AG04449 (cell line): Measurements from ENCODE around the gene CEP72.

Source experiments
- CTCF ChIA-PET: fragments of 350-600 bp; formaldehyde crosslinking; extraction: SDS; loops from one replicate; lab custom pipeline; 2021; ENCODE audit warnings: antibody characterized with exemption; lab: Yijun Ruan, JAX
- POLR2A ChIA-PET: fragments of 400-600, 350-600 bp; formaldehyde crosslinking; extraction: SDS; loops from one replicate; lab custom pipeline; 2020; ENCODE audit warnings: antibody characterized with exemption, inconsistent platforms; lab: Yijun Ruan, JAX
- DNase-seq: peaks from one replicate; pipeline ENCODE4 v3.0.0-alpha.2; 2010; ENCODE audit warnings: low read depth, low spot score
- H3K4me3 ChIP-seq: 2 replicates; pipeline ENCODE4 v1.5.1; 2011; ENCODE audit warnings: low read depth, mild to moderate bottlenecking, control low read depth, low read length
- TF ChIP-seq, protein P1 (sequence below): IDR thresholded peaks from one replicate; pipeline ENCODE4 v1.5.1; 2011; ENCODE audit warnings: mild to moderate bottlenecking, moderate library complexity, low read length, control low read depth, inconsistent platforms; ENCODE audit not compliant: insufficient read depth; ENCODE audit errors: missing control alignments

CEP72 gene

DNA sequence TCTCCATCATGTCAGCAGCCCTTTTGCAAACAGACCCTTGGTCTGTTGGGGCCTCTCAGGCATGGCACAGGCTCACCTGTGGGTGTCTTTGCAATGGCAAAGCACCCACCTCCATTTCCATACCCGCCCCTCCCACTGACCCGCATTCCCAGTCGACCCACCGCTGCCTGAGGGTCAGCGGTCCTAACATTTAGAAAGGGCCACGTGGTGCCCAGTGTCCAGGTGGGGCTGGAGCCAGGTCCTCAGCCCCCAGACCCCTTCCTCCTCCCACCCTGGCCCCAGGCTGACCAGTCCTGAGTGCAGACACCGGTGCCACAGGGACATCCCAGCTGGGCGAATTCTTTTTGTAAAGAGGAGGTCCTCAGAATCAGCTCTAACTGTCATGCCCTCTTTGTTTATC lies 43.3 kb upstream of the CEP72 start:
- POLR2A ChIA-PET: no interaction called here
- DNase-seq: no peak
- CTCF ChIA-PET: no interaction called here
- no peak overlapping the region for H3K4me3 ChIP-seq
- TF ChIP-seq, protein P1, sequence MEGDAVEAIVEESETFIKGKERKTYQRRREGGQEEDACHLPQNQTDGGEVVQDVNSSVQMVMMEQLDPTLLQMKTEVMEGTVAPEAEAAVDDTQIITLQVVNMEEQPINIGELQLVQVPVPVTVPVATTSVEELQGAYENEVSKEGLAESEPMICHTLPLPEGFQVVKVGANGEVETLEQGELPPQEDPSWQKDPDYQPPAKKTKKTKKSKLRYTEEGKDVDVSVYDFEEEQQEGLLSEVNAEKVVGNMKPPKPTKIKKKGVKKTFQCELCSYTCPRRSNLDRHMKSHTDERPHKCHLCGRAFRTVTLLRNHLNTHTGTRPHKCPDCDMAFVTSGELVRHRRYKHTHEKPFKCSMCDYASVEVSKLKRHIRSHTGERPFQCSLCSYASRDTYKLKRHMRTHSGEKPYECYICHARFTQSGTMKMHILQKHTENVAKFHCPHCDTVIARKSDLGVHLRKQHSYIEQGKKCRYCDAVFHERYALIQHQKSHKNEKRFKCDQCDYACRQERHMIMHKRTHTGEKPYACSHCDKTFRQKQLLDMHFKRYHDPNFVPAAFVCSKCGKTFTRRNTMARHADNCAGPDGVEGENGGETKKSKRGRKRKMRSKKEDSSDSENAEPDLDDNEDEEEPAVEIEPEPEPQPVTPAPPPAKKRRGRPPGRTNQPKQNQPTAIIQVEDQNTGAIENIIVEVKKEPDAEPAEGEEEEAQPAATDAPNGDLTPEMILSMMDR: no peak

DNA sequence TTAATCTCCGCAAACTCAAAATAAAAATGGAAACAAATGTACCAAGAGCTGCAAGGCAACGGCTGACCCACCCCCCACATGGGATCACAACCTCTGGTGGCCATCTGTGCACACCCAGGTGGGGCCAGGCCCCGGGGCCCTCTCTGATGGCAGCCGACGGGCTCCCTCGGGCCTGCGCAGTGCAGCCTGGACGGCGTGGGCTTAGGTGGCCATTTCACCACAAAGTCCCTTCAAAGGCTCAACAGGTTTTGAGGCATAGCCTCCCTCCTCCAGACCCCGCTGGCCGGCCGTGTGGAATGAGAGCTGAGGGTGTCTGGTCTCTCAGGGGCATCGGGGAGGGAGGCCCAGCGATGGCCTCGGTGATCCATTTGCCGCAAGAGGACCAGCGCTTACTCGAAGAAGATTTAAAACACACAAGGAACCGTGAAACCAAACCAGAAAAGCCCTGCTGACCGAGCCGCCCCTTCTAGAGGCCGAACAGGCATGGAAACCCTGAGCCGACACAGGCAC lies 42.7 kb upstream of the CEP72 start:
- TF ChIP-seq, protein P1: no peak
- ChIA-PET CTCF (no interaction called here), POLR2A (no interaction called here)
- no peak for DNase-seq
- no peak overlapping the region for H3K4me3 ChIP-seq

DNA sequence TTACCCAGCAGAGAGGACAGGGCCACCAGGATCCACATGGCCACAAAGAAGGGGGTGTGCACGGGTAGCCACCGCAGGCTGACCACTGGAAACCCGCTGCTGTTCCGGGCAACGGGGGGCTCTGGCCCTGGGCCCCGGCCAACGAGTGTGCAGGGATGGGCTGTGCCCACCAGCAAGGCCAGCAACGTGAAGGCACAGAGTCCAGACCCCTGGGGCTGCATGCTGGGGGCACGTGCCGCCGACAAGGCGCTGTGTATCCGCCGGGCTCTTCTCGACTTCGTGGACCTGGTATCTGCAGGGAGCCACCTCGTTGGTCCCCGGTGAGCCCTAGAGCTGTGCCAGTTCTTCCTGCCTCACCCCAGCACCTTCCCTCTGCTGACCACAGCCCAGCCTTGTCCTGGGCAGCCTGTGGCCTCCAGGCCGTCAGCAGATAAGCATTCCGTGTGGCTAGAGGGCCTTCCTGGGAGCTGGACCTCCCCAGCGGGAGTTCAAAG lies 42.2 kb upstream of the CEP72 start:
- DNase-seq: no peak
- TF ChIP-seq, protein P1: no peak
- ChIA-PET CTCF (no interaction called here), POLR2A (no interaction called here)
- H3K4me3 ChIP-seq: no peak overlapping the region

DNA sequence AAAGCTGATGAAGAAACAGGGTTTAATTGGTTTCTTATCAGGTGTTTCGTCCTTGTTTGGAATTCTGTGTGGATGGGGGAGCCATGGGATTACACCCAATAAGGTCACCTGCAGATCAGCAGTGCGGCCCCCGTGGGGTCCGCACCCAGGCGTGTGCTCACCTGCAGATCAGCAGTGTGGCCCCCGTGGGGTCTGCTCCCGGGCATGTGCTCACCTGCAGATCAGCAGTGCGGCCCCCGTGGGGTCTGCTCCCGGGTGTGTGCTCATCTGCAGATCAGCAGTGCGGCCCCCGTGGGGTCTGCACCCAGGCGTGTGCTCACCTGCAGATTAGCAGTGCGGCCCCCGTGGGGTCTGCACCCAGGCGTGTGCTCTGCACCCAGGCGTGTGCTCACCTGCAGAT lies 41.7 kb upstream of the CEP72 start:
- TF ChIP-seq, protein P1: no peak
- H3K4me3 ChIP-seq: no peak overlapping the region
- POLR2A ChIA-PET: no interaction called here
- DNase-seq: no peak
- CTCF ChIA-PET: no interaction called here

DNA sequence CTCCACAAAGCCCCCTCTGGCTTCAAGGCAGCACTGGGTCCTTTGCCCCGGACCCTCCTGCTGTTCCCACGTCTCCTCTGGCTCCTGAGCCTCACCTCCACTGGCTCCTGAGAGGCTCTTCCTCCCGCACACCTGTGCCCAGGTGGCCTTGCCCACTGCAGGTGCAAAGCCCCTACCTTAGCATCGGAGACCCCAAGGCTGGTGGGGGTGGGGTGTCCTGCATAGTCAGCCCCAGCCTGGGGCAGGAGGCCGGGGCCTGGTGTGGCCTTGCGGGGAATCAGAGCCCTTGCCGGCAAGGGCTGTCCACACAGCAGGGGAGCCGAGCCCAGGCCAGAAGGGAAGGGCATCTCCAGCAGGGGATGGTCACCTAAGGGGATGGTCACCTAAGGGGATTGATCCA lies 41.3 kb upstream of the CEP72 start:
- TF ChIP-seq, protein P1: no peak
- ChIA-PET CTCF (no interaction called here), POLR2A (no interaction called here)
- no peak for DNase-seq
- no peak overlapping the region for H3K4me3 ChIP-seq

DNA sequence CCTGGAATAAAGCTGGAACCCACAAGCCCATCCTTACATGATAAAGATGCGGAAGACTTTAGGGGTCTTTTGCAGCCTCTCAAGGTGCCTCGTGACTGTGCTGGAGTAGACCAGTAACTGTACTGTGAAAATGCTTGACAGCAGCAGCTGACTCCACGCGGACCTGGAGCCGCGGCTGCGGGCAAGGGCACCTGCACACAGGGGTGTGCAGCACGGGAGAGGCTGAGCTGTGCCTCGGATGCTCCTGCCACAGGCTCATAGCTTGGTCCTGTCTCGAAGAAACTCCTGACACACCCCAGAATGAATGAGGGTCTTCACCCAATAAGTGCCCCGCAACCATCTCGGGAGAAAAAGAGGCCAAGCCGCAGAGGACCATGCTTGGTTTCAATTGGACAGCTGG lies 40.3 kb upstream of the CEP72 start:
- TF ChIP-seq, protein P1: no peak
- POLR2A ChIA-PET: no interaction called here
- CTCF ChIA-PET: no interaction called here
- no peak for DNase-seq
- no peak overlapping the region for H3K4me3 ChIP-seq
